ENCODE results near the gene KCNQ4.

Gene KCNQ4

DNA sequence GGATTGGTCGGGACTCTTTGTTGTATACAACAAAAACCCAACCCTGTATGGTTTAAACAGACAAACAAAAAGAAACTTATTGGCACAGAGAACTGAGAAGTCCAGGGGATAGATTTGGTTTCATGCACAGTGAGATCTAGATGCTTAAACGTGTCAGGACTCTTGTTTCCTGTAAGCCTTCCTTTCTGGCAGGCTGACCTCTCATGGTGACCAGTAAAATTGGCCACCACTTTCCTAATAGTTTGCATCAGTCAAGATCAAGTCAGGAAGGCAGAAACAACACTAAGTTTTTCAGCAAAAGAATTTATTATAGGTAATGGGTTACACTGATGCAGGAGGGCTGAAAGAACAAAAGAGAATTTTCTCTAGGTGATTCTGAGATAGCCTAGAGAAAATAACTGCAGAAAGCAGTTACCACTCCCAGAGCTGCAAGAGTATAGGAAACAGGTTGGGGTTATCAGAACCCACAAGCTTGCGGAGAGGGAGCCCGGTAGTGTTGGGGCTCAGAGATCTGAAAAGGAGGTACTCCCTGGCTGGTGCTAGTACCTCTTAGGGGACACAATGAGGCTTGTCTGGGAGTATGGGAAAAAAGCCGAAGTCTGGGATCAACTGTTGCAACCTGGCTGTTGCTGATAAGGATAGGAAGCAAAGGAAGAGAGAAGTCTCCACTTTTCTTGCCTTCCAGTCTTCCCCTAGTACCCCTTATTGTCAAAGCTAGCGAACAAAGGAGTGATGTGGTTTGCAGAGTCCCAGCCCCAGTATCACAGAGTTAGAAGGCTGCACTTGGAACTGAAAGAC lies 57.1 kb downstream of the KCNQ4 start:
- no peak for DNase-seq (ENCODE audit: low spot score)

DNA sequence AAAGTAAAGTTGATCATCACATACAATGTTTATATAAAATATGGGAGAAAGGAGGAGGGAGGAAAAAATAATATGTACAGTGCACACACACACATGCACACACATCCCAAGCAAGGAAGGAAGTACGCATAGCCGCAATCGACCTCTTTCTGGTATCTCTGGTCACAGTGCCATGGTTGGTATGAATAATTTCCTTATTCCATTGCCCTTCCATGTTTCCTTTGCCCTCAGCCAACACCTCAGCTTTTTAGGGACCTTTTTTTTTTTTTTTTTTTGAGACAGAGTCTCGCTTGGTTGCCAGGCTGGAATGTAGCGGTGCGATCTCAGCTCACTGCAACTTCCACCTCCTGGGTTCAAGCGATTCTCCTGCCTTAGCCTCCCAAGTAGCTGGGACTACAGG lies 58.0 kb downstream of the KCNQ4 start:
- no peak for DNase-seq (ENCODE audit: low spot score)

GRCh38 chr1:40842207-40842606 lies 58.6 kb downstream of the KCNQ4 start:
- DNase-seq (ENCODE audit: low spot score) = no peak

DNA sequence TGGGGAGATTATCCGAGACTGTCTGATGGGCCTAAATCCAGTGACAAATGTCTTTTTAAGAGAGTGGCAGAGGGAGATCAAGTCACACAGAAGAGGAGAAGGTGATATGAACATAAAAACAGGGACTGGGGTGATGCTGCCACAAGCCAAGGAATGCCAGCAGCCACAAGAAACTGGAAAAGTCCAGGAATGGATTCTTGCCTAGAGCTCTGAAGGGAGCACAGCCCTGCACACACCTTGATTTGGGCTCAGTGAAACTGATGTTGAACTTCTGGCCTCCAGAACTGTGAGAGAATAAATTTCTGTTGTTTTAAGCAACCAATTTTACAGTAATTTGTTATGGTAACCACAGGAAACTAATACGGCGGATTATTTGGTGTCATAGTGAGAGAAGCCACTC lies 59.1 kb downstream of the KCNQ4 start:
- DNase-seq (ENCODE audit: low spot score) = no peak

- no peak for DNase-seq (ENCODE audit: low spot score)
Measured at GRCh38 chr1:40844079-40844478, 60.5 kb downstream of the KCNQ4 start.

GRCh38 chr1:40844887-40845878 lies 61.6 kb downstream of the KCNQ4 start:
- no peak for DNase-seq (ENCODE audit: low spot score)

DNA sequence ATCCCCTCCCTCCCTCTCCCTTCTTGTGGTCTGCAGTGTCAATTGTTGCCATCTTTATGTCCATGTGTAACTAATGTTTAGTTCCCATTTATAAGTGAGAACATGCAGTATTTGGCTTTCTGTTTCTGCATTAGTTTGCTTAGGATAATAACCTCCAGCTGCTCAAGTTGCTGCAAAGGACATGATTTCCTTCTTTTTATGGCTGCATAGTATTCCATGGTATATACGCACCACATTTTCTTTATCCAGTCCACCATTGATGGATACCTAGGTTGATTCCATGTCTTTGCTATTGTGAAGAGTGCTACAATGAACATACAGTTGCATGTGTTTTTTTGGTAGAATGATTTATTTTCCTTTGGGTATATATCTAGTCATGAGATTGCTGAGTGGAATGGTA lies 62.3 kb downstream of the KCNQ4 start:
- DNase-seq (ENCODE audit: low spot score) = no peak

GRCh38 chr1:40847023-40847745 lies 63.6 kb downstream of the KCNQ4 start:
- DNase-seq (ENCODE audit: low spot score) = no peak

- DNase-seq (ENCODE audit: low spot score) = peak; percentile 85
Measured at GRCh38 chr1:40848530-40849189, 65.1 kb downstream of the KCNQ4 start.

- DNase-seq (ENCODE audit: low spot score) = peak; percentile 83
Measured at GRCh38 chr1:40849801-40850592, 66.4 kb downstream of the KCNQ4 start.

- DNase-seq (ENCODE audit: low spot score) = no peak
Measured at GRCh38 chr1:40851643-40852042, 68.1 kb downstream of the KCNQ4 start.

- DNase-seq (ENCODE audit: low spot score) = no peak
Measured at GRCh38 chr1:40853113-40853884, 69.7 kb downstream of the KCNQ4 start.

- no peak for DNase-seq (ENCODE audit: low spot score)
Measured at GRCh38 chr1:40853885-40854170, 70.2 kb downstream of the KCNQ4 start.

DNA sequence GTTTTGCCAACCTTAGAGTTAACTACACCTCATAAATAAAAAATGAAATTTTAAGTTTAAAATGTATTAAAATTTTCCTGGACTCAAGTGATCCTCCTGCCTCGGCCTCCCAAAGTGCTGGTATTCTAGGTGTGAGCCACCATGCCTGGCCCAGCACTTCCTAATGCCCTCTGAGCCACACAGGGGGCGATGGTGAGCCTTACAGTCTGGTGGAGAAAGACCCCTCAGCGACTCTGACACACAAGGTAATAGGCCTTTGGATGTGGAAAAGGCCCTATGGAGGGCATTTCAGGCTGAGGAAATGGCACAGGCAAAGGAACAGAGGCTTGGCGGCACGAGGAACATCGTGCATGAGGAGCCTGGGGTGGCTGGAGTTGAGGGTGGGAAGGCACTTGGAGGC lies 71.9 kb downstream of the KCNQ4 start:
- DNase-seq (ENCODE audit: low spot score) = no peak

DNA sequence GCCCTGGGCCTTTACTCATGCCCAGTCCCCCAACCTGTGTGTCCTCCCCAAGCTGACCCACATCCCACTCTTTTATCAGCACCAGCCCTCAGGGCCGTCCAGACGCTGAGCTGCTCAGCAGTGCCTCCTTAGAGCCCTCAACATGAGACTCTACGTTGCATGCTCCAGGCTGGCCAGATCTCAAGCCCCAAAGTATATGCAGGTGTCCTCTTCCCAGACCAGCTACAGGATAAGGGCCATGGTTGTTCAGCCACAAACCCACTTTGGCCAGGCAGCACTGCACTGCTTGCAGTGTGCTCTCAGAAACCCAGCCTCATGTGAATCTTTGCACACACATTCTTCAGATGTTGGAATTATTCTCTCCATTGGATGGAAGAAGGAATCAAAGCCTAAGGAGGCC lies 72.5 kb downstream of the KCNQ4 start:
- no peak for DNase-seq (ENCODE audit: low spot score)

DNA sequence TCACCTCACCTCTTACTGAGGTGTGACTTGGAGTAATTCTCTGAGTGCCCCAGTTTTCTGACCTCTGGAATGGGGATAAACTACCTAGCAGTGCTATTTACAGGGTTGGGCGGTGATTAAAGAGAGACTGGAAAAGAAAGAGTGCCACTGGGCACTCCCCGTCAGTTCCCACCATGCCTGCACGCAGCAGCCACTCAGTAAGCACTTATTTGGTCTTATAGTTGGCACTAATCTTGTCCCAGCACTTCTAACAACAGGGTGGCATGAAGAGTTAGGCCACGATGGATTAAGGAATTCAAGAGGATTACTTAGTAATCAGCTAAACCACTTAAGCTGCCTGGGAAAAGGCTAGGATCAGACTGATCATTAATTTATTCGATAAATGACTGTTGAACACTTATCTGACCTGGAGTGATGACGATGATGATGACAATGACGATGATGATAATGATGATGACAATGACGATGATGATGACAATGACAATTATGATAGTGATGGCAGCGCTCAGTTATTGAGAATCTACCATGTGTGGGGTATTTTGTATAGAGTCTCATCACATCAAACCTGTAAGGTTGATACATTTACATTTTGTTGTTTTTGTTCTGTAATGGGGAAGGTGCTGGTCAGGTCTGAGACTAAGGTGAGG lies 73.2 kb downstream of the KCNQ4 start:
- no peak for DNase-seq (ENCODE audit: low spot score)

DNA sequence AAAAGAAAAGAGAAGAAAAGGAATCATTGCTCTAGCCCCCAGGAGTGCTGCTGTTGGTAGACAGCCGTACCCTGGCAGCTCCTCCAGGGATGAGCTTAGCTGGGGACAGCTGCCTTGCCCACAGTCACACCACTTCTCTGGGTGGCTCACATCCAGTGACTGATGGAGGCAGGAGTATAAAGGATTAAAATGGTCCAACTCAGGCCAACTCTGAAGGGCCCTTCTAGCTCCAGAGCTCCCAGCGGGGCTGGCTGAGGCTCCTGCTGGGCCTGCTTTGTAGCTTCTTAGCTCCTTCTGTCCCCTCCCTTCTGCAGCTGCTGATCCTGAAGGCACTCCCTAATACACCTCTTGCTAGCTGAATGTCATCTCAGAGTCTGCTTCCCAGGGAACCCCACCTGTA lies 74.2 kb downstream of the KCNQ4 start:
- DNase-seq (ENCODE audit: low spot score) = no peak

DNA sequence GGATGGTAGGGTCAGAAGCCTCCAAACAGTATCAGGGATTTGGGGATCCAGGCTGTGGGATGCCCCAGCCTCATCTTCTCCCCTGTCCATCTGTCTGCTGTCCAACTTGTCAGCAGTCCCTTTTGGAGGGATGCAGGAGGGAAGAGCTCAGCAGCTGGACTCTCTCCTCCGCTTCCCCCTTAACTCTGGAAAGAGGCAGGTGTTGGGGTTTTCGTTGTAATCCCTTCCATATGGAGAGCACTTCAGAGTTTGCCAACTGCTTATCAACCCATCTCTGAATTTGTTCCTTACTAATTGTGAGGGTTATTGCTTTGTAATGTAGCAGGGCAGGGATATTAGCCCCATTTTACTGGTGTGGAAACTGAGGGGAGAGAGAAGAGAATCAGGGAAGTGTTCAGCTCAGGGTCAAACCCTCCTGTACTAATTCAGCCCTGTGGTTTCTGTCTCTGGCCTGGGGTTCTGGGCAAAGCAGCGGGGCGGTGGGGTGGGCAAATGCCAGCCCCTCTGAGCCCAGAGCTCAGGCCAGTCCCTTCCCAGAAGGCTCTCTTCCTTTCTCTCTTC lies 75.3 kb downstream of the KCNQ4 start:
- DNase-seq (ENCODE audit: low spot score) = no peak

DNA sequence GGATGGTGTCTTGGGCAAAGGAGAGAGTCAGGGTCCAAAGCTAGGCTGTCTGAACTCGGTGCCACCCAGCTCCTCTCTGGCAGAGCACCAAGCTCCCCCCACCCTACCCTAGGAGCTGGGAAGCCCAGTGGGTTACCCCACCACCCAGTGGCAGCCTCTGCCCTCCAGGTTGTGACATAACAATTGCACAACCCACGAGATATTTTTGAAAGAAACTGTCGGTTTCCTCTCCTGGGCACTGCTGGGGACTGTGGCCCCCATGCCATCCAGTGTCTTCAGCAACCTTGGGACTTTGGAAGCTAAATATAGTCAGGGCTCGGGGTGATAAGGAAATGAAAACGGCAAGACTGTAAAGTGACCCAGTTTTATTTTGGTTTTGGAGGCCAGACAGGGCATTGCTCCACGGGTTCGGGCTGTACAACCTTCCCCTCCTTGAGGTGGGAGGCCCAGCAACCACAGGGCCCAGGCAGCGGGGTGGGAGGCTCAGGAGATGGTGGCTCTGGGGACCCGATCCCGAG lies 77.2 kb downstream of the KCNQ4 start:
- DNase-seq (ENCODE audit: low spot score) = no peak

Data from AG20443 (cell line).